Parathyroid adenoma (tissue), 2 donors: ENCODE results near the gene CCDC152.
A peak's percentile ranks its signal among the peaks of the same experiment; 100 is the strongest.
"Not testable (repeated sequence)": the region's sequence is repeated elsewhere in the genome, so short reads cannot be mapped to it uniquely, and the experiment has no call there.

Experiments
- H2AFZ ChIP-seq: fragments of 300-600 bp; sonication (generic); one replicate; pipeline ENCODE4 v1.7.0; 2017; ENCODE audit warnings: antibody characterized with exemption, mild to moderate bottlenecking
- H3K27ac ChIP-seq: fragments of 300-600 bp; sonication (generic); one replicate; pipeline ENCODE4 v1.7.0; 2017
- H3K27me3 ChIP-seq: fragments of 300-600 bp; sonication (generic); one replicate; pipeline ENCODE4 v1.7.0; 2017; ENCODE audit warnings: low read length; ENCODE audit not compliant: control insufficient read depth, insufficient read depth
- H3K36me3 ChIP-seq: fragments of 300-600 bp; sonication (generic); one replicate; pipeline ENCODE4 v1.7.0; 2017; ENCODE audit warnings: low read length; ENCODE audit not compliant: control insufficient read depth, insufficient read depth
- H3K4me1 ChIP-seq: fragments of 300-600 bp; sonication (generic); one replicate; pipeline ENCODE4 v1.7.0; 2017; ENCODE audit warnings: control low read depth
- H3K4me2 ChIP-seq: fragments of 300-600 bp; sonication (generic); one replicate; pipeline ENCODE4 v1.7.0; 2017; ENCODE audit warnings: low read length
- H3K4me3 ChIP-seq: fragments of 300-600 bp; sonication (generic); one replicate; pipeline ENCODE4 v1.7.0; 2017; ENCODE audit warnings: low read depth, low read length
- H3K79me2 ChIP-seq: fragments of 300-600 bp; sonication (generic); one replicate; pipeline ENCODE4 v1.7.0; 2017; ENCODE audit warnings: control low read depth
- H3K9ac ChIP-seq: fragments of 300-600 bp; sonication (generic); one replicate; pipeline ENCODE4 v1.7.0; 2017; ENCODE audit warnings: mild to moderate bottlenecking
- H3K9me3 ChIP-seq: fragments of 300-600 bp; sonication (generic); one replicate; pipeline ENCODE4 v1.7.0; 2017; ENCODE audit warnings: low read length; ENCODE audit not compliant: control insufficient read depth
- TF ChIP-seq, protein P1 (sequence below): fragments of 300-600 bp; sonication (generic); IDR thresholded peaks from one replicate; pipeline ENCODE4 v1.7.0; 2017; ENCODE audit warnings: antibody characterized with exemption, mild to moderate bottlenecking
- donor health status: primary hyperparathyroidism.

The CCDC152 gene

DNA sequence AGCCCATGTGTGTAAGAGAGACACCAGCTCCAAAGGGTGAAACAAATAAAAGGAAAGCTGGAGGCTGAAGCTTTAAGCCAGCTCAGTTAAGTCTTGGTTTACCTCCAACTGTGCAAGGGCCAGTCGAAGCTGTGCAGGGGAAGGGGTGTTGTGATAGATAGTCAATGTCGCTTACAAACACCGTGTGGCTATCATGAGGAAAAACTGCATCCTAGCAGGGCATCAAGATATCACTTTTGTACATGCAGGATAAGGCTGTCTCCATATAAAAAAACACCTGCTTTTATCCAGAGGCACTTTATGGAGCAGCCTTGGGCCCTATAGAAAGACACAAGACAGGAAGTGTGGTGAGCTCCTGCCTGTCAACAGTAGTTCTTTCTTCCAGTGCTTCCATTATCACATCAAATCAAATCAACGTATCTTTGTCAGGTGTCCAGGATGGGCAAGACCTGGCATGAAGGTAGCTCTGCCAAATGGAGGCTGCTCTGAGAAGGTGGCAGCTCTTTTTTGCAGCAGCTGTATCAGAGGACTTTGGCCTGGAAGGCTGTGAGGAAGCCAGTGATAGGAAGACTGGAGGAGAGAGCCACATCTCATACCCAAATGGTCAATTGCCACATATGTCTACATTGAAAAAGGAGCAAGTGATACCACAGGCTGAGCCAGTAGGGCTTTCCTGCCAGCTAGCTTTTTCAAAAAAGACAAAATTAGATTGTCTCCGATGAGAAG lies 84.4 kb downstream of the CCDC152 start:
- Histone ChIP-seq H3K79me2 (no peaks in the 10 kb centered on the region), H3K27ac (no peak overlapping the region), H3K4me3 (no peak overlapping the region), H3K27me3 (no peaks in the 10 kb centered on the region), H2AFZ (peak overlapping the region; percentile 76), H3K4me2 (no peak overlapping the region), H3K36me3 (no peaks in the 10 kb centered on the region), H3K9me3 (no peaks in the 10 kb centered on the region), H3K9ac (no peak overlapping the region), H3K4me1 (peaks cover 3% of the 10 kb centered on the region)
- TF ChIP-seq, protein P1, sequence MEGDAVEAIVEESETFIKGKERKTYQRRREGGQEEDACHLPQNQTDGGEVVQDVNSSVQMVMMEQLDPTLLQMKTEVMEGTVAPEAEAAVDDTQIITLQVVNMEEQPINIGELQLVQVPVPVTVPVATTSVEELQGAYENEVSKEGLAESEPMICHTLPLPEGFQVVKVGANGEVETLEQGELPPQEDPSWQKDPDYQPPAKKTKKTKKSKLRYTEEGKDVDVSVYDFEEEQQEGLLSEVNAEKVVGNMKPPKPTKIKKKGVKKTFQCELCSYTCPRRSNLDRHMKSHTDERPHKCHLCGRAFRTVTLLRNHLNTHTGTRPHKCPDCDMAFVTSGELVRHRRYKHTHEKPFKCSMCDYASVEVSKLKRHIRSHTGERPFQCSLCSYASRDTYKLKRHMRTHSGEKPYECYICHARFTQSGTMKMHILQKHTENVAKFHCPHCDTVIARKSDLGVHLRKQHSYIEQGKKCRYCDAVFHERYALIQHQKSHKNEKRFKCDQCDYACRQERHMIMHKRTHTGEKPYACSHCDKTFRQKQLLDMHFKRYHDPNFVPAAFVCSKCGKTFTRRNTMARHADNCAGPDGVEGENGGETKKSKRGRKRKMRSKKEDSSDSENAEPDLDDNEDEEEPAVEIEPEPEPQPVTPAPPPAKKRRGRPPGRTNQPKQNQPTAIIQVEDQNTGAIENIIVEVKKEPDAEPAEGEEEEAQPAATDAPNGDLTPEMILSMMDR: no peak

- no peaks in the 10 kb centered on the region for H3K27me3 ChIP-seq
- H3K79me2 ChIP-seq: no peaks in the 10 kb centered on the region
- H3K4me1 ChIP-seq: peaks cover 3% of the 10 kb centered on the region
- H3K36me3 ChIP-seq: no peaks in the 10 kb centered on the region
- peak overlapping the region; percentile 30 for H2AFZ ChIP-seq
- TF ChIP-seq, protein P1: no peak
- no peak overlapping the region for H3K27ac ChIP-seq
- H3K9me3 ChIP-seq: no peaks in the 10 kb centered on the region
- no peak overlapping the region for H3K4me2 ChIP-seq
- no peak overlapping the region for H3K4me3 ChIP-seq
- H3K9ac ChIP-seq: no peak overlapping the region
These were observed 86.5 kb downstream of the CCDC152 start for GRCh38 chr5:42842921-42843641.

DNA sequence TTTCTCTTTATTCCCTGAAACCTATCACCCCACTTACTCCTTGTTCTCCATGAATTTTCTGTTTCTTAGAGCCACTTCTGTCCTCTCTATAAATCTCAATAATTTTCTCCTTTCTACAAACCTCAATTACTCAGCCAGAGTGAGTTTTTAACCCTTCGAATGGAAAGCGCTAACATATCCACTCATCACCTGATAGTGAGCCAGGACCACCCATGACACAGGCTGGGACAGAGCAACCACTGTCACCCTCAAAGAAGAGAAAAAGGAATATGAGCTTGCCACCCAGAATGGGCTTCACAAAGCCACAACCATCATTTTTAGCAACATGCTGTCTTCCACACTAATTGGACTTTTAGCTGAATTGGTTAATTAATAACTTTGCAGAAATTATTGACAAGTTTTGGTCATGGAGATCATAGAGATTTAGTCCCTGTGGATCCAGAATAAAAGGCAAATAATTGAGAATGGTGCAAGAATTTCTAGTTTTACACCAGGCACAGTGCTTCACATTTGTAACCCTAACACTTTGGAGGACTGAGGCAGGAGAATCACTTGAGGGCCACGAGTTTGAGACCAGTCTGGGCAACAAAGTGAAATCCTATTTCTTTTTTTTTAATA lies 87.2 kb downstream of the CCDC152 start:
- no peaks in the 10 kb centered on the region for H3K36me3 ChIP-seq
- H3K79me2 ChIP-seq: no peaks in the 10 kb centered on the region
- no peaks in the 10 kb centered on the region for H3K9me3 ChIP-seq
- no peaks in the 10 kb centered on the region for H3K27me3 ChIP-seq
- H3K9ac ChIP-seq: no peak overlapping the region
- H3K4me3 ChIP-seq: no peak overlapping the region
- H3K4me2 ChIP-seq: no peak overlapping the region
- no peak overlapping the region for H3K27ac ChIP-seq
- peaks cover 3% of the 10 kb centered on the region for H3K4me1 ChIP-seq
- H2AFZ ChIP-seq: no peak overlapping the region
- TF ChIP-seq, protein P1: no peak

DNA sequence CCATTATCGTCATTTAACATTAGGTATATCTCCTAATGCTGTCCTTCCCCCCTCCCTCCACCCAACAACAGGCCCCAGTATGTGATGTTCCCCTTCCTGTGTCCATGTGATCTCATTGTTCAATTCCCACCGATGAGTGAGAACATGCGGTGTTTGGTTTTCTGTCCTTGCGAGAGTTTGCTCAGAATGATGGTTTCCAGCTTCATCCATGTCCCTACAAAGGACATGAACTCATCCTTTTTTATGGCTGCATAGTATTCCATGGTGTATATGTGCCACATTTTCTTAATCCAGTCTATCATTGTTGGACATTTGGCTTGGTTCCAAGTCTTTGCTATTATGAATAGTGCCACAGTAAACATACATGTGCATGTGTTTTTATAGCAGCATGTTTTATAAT lies 87.8 kb downstream of the CCDC152 start:
- not testable (repeated sequence) for H3K9me3 ChIP-seq, H3K4me1 ChIP-seq, H3K27ac ChIP-seq

DNA sequence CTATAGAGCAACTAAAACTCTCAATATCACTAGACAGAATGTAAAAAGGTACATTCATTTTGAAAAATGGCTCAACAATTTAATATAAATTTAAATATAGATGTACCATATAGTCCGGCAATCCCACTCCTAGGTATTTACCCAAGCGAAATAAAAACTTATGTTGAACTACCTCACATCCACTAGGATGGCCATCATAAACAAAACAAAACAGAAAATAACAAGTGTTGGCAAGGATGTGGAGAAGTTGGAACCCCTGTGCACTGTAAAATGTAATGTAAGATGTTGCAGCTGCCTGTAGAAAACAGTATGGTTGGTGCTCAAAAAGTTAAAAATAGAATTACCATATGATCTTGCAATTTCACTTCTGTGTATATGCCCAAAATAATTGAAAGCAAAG lies 91.9 kb downstream of the CCDC152 start:
- no peaks in the 10 kb centered on the region for H3K9me3 ChIP-seq
- no peaks in the 10 kb centered on the region for H3K4me1 ChIP-seq
- H3K27ac ChIP-seq: no peak overlapping the region
- no peaks in the 10 kb centered on the region for H3K79me2 ChIP-seq
- H3K4me2 ChIP-seq: no peak overlapping the region
- no peak overlapping the region for H3K4me3 ChIP-seq
- no peak overlapping the region for H2AFZ ChIP-seq
- H3K27me3 ChIP-seq: no peaks in the 10 kb centered on the region
- H3K36me3 ChIP-seq: no peaks in the 10 kb centered on the region
- TF ChIP-seq, protein P1: no peak
- H3K9ac ChIP-seq: no peak overlapping the region

More for the DNA sequence above, 87.8 kb downstream of the CCDC152 start:
- H3K4me3 ChIP-seq, H3K79me2 ChIP-seq, H3K36me3 ChIP-seq, H3K4me2 ChIP-seq, H3K9ac ChIP-seq, H2AFZ ChIP-seq, H3K27me3 ChIP-seq: not testable (repeated sequence)
